Panc1 (cell line): ENCODE data around the gene LSM14A.

Experiments used
- SIN3A ChIP-seq: IDR thresholded peaks from 2 replicates; pipeline ENCODE4 v1.6.1; 2012; ENCODE audit warnings: low read depth, mild to moderate bottlenecking, low read length, moderate library complexity, borderline replicate concordance; ENCODE audit not compliant: insufficient read depth
- TF ChIP-seq, protein P1 (sequence below): fragments of 450-650 bp; IDR thresholded peaks from 2 replicates; pipeline ENCODE4 v1.5.1; 2017; ENCODE audit warnings: mild to moderate bottlenecking

DNA sequence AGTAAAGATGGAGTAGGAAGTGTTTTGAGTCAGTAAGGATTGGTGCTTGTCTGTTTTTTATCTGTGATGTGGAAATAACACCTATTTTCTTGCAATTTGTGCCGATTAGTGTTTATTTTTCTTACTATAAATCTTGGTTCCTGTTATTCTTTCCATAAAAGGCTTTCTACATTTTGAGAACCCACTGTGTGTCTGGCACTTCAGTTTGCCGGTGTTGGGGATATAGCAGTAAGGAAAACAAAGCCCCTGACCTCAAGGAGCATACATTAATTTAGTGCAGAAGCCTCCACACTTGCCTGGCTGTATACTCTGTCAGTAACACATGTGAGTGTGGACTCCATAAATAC lies 46.5 kb downstream of the LSM14A start:
- TF ChIP-seq SIN3A: no peak
- TF ChIP-seq, protein P1, sequence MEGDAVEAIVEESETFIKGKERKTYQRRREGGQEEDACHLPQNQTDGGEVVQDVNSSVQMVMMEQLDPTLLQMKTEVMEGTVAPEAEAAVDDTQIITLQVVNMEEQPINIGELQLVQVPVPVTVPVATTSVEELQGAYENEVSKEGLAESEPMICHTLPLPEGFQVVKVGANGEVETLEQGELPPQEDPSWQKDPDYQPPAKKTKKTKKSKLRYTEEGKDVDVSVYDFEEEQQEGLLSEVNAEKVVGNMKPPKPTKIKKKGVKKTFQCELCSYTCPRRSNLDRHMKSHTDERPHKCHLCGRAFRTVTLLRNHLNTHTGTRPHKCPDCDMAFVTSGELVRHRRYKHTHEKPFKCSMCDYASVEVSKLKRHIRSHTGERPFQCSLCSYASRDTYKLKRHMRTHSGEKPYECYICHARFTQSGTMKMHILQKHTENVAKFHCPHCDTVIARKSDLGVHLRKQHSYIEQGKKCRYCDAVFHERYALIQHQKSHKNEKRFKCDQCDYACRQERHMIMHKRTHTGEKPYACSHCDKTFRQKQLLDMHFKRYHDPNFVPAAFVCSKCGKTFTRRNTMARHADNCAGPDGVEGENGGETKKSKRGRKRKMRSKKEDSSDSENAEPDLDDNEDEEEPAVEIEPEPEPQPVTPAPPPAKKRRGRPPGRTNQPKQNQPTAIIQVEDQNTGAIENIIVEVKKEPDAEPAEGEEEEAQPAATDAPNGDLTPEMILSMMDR: no peak
